Duodenal mucosa (tissue), 2 donors: ENCODE measurements around the gene GSK3B.

Source experiments
- H3K27ac ChIP-seq: one replicate; pipeline ENCODE4 v1.7.0; 2013; ENCODE audit warnings: low read depth, low read length
- H3K27me3 ChIP-seq, 2 donors: one replicate each; pipeline ENCODE4 v1.7.0; 2013; ENCODE audit warnings: low read length in 2 of 2, control low read depth in 1 of 2; ENCODE audit not compliant: insufficient read depth in 2 of 2, control insufficient read depth in 1 of 2
- H3K36me3 ChIP-seq, 2 donors: one replicate each; pipeline ENCODE4 v1.7.0; 2013; ENCODE audit warnings: low read length in 2 of 2, control low read depth in 1 of 2; ENCODE audit not compliant: insufficient read depth in 2 of 2, control insufficient read depth in 1 of 2
- H3K4me1 ChIP-seq, 2 donors: one replicate each; pipeline ENCODE4 v1.7.0; 2013; ENCODE audit warnings: low read length in 2 of 2, control low read depth in 1 of 2; ENCODE audit not compliant: insufficient read depth in 2 of 2, control insufficient read depth in 1 of 2
- H3K4me3 ChIP-seq, 2 donors: one replicate each; pipeline ENCODE4 v1.7.0; 2013; ENCODE audit warnings: low read length in 2 of 2, low read depth in 1 of 2
- H3K9ac ChIP-seq, 2 donors: one replicate each; pipeline ENCODE4 v1.7.0; 2013; ENCODE audit warnings: low read length in 2 of 2, low read depth in 1 of 2
- H3K9me3 ChIP-seq, 2 donors: one replicate each; pipeline ENCODE4 v1.7.0; 2013; ENCODE audit warnings: low read length in 2 of 2, control low read depth in 1 of 2; ENCODE audit not compliant: control insufficient read depth in 1 of 2

Gene GSK3B

DNA sequence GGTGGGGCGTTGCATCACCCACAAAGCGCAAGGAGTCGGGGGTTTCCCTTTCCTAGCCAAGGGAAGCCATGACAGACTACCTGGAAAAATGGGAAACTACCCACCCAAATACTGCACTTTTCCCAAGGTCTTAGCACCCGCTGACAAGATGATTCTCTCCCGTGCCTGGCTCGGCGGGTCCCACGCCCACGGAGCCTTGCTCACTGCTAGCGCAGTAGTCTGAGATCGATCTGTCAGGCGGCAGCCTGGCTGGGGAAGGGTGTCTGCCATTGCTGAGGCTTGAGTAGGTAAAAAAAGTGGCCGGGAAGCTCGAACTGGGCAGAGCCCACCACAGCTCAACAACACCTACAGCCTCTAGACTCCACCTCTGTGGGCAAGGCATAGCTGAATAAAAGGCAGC lies 112.9 kb downstream of the GSK3B start:
- H3K27ac ChIP-seq: no peak overlapping the region
- no peaks in the 10 kb centered on the region for H3K4me1 ChIP-seq
- H3K4me3 ChIP-seq: no peak overlapping the region
- H3K36me3 ChIP-seq: peaks cover 0 to 7% of the 10 kb centered on the region in 2 donors
- no peaks in the 10 kb centered on the region for H3K27me3 ChIP-seq
- no peak overlapping the region for H3K9ac ChIP-seq
- H3K9me3 ChIP-seq: peaks cover 0 to 5% of the 10 kb centered on the region in 2 donors

DNA sequence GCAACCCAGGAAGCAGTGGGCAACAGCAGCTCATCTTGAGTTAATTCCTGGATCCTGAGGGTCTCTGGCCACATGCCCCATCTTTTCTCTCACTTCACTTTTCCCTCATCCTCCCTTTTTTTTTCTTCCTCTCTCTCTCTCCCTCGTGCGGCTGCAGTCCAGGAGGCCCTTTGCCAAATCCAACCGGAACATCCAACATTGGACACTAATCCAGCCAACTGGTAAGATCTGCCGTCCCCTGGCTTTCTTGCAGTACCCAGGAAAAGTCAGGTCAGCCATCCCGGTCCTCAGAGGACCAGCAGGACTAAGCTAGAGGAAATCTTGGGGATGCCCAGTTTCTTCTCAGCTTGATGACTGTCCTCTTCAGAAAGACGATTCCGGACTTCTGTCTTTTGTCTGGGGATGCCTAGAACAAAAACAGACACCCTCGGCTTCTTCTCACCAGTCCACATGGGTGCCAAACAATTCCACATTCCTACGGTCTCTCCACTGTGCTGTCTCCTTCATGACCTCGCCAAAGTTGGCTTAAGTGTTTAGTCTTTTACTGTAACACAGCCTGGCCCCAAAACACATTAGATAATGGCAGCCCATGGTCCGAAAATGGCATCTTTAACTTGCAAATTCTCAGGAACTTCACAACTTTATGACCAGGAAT lies 115.6 kb downstream of the GSK3B start:
- Histone ChIP-seq H3K36me3 (peaks cover 0 to 7% of the 10 kb centered on the region in 2 donors), H3K4me3 (no peak overlapping the region), H3K9ac (no peak overlapping the region), H3K9me3 (no peaks in the 10 kb centered on the region), H3K4me1 (no peaks in the 10 kb centered on the region), H3K27me3 (no peaks in the 10 kb centered on the region), H3K27ac (no peak overlapping the region)

DNA sequence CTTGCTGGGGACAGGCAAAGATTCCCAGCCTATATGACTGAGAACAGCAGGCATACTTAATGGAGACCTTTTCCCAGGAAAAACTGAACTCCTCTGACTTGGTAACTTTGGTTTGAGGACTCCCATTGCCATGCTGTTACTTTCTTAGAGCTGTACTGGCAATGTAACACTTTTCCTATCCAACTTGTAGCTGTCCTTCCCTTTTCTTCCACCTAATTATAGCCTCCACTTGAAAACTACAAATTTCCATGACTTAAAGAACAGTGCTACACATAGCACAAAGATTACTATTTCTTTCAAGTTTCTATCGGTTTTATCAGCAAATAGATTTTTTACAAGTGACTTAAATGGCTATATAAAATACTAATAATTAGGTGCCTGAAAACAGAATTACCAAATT lies 116.9 kb downstream of the GSK3B start:
- H3K4me1 ChIP-seq: no peaks in the 10 kb centered on the region
- no peak overlapping the region for H3K4me3 ChIP-seq
- H3K36me3 ChIP-seq: peaks cover 0 to 7% of the 10 kb centered on the region in 2 donors
- H3K27me3 ChIP-seq: no peaks in the 10 kb centered on the region
- no peak overlapping the region for H3K27ac ChIP-seq
- H3K9ac ChIP-seq: no peak overlapping the region
- H3K9me3 ChIP-seq: no peaks in the 10 kb centered on the region

DNA sequence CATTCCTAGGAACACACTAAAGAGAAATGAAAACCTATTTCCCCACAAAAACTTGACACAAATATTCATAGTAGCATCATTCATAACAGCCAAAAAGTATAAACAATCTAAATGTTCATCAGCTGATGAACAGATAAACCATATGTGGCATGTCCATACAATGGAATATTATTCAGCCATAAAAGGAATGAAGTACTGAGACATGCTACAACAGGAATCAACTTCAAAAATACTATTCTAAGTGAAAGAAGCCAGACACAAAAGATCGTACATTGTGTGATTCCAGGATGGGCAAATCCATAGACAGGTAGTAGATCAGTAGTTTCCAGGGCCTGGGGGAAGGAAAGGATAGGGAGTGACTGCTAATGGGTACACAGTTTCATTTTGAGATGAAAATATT lies 118.0 kb downstream of the GSK3B start:
- Histone ChIP-seq H3K9ac (no peak overlapping the region), H3K27me3 (no peaks in the 10 kb centered on the region), H3K4me1 (no peaks in the 10 kb centered on the region), H3K9me3 (no peaks in the 10 kb centered on the region), H3K36me3 (peaks cover 0 to 3% of the 10 kb centered on the region in 2 donors), H3K27ac (no peak overlapping the region), H3K4me3 (no peak overlapping the region)

DNA sequence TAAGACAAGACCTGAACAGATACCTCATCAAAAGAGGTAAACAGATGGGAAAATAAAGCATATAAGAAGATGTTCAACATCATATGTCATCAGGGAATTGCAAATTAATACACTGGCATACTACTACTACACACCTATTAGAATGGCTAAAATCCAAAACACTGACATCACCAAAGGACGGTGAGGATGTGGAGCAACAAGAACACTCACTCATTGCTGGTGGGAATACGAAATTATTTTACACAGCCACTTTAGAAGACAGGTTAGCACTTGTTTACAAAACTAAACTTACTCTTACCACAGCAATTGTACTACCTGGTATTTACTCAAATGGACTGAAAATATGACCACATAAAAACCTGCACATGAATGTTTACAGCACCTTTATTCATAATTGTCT lies 119.6 kb downstream of the GSK3B start:
- no peaks in the 10 kb centered on the region for H3K27me3 ChIP-seq
- no peaks in the 10 kb centered on the region for H3K9me3 ChIP-seq
- H3K4me3 ChIP-seq: no peak overlapping the region
- H3K9ac ChIP-seq: no peak overlapping the region
- peaks cover 0 to 3% of the 10 kb centered on the region in 2 donors for H3K36me3 ChIP-seq
- H3K27ac ChIP-seq: no peak overlapping the region
- H3K4me1 ChIP-seq: no peaks in the 10 kb centered on the region

DNA sequence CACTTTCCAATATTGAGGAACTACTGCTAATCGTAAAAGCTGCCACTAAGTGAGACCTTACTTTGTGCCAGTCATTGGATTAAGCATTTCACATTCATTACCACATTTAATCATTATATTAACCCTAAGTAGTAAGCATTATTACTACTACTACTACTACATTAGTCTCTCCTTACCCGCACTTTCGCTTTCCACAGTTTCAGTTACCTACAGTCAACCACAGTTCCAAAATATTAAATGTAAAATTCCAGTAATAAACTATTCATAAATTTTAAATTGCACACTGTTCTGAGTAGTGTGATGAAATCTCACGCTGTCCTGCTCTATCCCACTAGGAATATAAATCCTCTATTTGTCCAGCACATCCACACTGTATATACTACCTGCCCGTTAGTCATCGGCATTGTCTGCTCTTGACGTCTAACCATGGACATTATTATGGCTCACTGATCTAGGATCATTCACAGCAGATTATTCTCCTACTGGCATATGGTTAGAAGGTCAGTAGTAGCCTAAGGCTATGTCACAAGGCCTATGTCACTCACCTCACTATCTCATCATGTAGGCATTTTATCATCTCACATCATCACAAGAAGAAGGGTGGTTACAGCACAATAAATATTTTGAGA lies 121.1 kb downstream of the GSK3B start:
- Histone ChIP-seq H3K27me3 (no peaks in the 10 kb centered on the region), H3K9me3 (no peaks in the 10 kb centered on the region)

DNA sequence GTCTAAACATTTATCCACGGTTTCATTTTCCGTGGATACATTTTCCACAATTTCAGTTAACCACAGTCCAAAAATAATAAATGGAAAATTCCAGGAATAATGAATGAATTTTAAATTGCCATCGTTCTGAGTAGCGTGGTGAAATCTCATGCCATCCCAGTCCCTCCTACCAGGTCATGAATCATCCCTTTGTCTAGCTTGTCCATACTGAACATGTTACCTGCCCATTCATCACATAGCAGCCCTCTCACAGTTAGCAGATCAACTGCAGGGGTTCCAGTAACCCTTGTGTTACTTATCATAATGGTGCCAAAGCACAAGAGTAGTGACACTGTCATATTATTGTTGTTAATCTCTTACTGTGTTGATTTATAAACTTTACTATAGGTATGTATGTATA lies 124.5 kb downstream of the GSK3B start:
- Histone ChIP-seq H3K27ac (no peak overlapping the region), H3K9me3 (no peaks in the 10 kb centered on the region), H3K9ac (no peak overlapping the region), H3K4me1 (no peaks in the 10 kb centered on the region), H3K36me3 (no peaks in the 10 kb centered on the region), H3K27me3 (no peaks in the 10 kb centered on the region), H3K4me3 (no peak overlapping the region)

More for the DNA sequence above, 121.1 kb downstream of the GSK3B start:
- Histone ChIP-seq H3K27ac (no peak overlapping the region), H3K4me1 (no peaks in the 10 kb centered on the region), H3K36me3 (no peaks in the 10 kb centered on the region), H3K9ac (no peak overlapping the region), H3K4me3 (no peak overlapping the region)

DNA sequence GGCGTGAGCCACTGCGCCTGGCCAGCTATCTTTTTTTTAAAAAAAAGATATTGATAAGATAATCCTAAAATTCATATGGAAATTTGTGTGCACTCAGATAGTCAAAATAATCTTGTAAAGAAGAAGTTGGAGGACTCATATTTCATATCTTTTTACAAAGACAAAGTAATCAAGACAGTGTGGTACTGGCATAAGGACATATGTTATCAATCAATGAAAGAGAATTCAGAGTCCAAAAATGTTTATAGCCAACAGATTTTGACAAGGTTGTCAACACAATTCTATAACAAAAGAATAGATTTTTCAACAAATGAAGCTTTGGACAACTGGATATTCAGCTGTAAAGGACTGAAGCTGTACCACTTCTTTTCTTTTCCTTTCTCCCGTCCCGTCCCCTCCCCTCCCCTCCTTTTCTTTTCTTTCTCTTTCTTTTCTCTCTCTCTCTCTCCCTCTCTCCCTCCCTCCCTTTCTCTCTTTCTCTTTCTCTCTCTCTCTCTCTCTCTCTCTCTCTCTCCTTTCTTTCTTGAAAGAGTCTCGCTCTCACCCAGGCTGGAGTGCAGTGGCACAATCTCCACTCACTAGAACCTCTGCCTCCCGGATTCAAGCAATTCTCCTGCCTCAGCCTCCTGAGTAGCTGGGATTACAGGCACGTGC lies 126.8 kb downstream of the GSK3B start:
- Histone ChIP-seq H3K4me1 (no peaks in the 10 kb centered on the region), H3K9ac (no peak overlapping the region), H3K4me3 (no peak overlapping the region), H3K9me3 (no peaks in the 10 kb centered on the region), H3K27me3 (no peaks in the 10 kb centered on the region), H3K36me3 (no peaks in the 10 kb centered on the region), H3K27ac (no peak overlapping the region)

DNA sequence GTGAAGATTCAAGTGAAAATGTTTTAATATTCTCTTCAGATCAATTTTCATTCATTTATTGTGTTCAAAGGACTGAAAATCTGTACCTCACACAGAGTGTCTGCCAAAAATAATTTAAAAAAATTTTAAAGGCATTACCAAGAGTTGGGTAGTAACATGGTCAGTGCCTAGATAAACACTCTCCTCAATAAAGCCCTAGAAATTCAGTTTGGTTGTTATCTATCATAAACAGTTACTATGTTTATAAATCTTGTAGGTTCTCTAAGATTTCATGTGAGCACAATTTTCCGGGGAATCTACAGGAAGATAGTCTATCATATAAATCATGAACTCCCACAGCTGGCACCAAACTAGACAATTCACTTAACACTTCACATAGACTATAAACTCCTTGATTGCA lies 128.6 kb downstream of the GSK3B start:
- H3K36me3 ChIP-seq: no peaks in the 10 kb centered on the region
- no peaks in the 10 kb centered on the region for H3K27me3 ChIP-seq
- H3K27ac ChIP-seq: no peak overlapping the region
- no peak overlapping the region for H3K9ac ChIP-seq
- H3K9me3 ChIP-seq: no peaks in the 10 kb centered on the region
- H3K4me3 ChIP-seq: no peak overlapping the region
- H3K4me1 ChIP-seq: no peaks in the 10 kb centered on the region

DNA sequence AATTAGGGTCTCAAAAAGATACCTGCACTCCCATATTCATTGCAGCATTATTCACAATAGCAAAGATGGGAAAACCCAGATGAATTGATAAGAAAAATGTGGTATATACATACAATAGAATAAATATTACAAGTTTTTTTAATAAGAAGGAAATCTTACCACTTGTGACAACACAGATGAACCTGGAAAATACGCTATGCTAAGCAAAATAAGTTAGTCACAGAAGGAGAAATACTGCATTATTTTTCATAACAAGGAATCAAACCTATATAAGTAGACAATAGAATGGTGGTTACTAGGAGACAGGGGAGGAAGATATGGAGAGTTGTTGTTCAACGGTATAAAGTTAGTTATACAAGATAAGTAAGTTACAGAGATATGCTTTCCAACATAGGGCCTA lies 130.0 kb downstream of the GSK3B start:
- Histone ChIP-seq H3K27me3 (no peaks in the 10 kb centered on the region), H3K9me3 (no peaks in the 10 kb centered on the region), H3K27ac (no peak overlapping the region), H3K36me3 (no peaks in the 10 kb centered on the region), H3K4me1 (no peaks in the 10 kb centered on the region), H3K9ac (no peak overlapping the region), H3K4me3 (no peak overlapping the region)
